ENCODE results near the gene DMKN.
"Not testable (repeated sequence)": the region's sequence is repeated elsewhere in the genome, so short reads cannot be mapped to it uniquely, and the experiment has no call there.

Gene DMKN

GRCh38 chr19:35461788-35462187 is 51.7 kb downstream of the DMKN start:
- not testable (repeated sequence) for DNase-seq (ENCODE audit: low read depth in 2 of 2)

- no peak for DNase-seq (ENCODE audit: low read depth in 2 of 2)
Measured at GRCh38 chr19:35461060-35461459, 52.4 kb downstream of the DMKN start.

- no peak for DNase-seq (ENCODE audit: low read depth in 2 of 2)
Measured at GRCh38 chr19:35460608-35461007, 52.8 kb downstream of the DMKN start.

- DNase-seq (ENCODE audit: low read depth in 2 of 2), result no peak
Measured at GRCh38 chr19:35459414-35460082, 53.9 kb downstream of the DMKN start.

GRCh38 chr19:35458731-35459391 is 54.6 kb downstream of the DMKN start:
- no peak for DNase-seq (ENCODE audit: low read depth in 2 of 2)

GRCh38 chr19:35458192-35458591 is 55.3 kb downstream of the DMKN start:
- no peak for DNase-seq (ENCODE audit: low read depth in 2 of 2)

- no peak for DNase-seq (ENCODE audit: low read depth in 2 of 2)
Measured at GRCh38 chr19:35457173-35457572, 56.3 kb downstream of the DMKN start.

- no peak for DNase-seq (ENCODE audit: low read depth in 2 of 2)
Measured at GRCh38 chr19:35455616-35456201, 57.7 kb downstream of the DMKN start.

- DNase-seq (ENCODE audit: low read depth in 2 of 2), result no peak
Measured at GRCh38 chr19:35454663-35455062, 58.8 kb downstream of the DMKN start.

GRCh38 chr19:35451338-35452096 is 61.9 kb downstream of the DMKN start:
- no peak for DNase-seq (ENCODE audit: low read depth in 2 of 2)

- no peak for DNase-seq (ENCODE audit: low read depth in 2 of 2)
Measured at GRCh38 chr19:35449359-35450043, 63.9 kb downstream of the DMKN start.

GRCh38 chr19:35447606-35448469 is 65.6 kb downstream of the DMKN start, which contains the start of gene FFAR2:
TSS of gene FFAR2 (plus strand) at chr19:35448257. CDS start at chr19:35449715, 1,458 bp downstream.
- no peak for DNase-seq (ENCODE audit: low read depth in 2 of 2)
